ENCODE data around the gene C9orf50.
"Not testable (repeated sequence)": the region's sequence is repeated elsewhere in the genome, so short reads cannot be mapped to it uniquely, and the experiment has no call there.

C9orf50 gene

DNA sequence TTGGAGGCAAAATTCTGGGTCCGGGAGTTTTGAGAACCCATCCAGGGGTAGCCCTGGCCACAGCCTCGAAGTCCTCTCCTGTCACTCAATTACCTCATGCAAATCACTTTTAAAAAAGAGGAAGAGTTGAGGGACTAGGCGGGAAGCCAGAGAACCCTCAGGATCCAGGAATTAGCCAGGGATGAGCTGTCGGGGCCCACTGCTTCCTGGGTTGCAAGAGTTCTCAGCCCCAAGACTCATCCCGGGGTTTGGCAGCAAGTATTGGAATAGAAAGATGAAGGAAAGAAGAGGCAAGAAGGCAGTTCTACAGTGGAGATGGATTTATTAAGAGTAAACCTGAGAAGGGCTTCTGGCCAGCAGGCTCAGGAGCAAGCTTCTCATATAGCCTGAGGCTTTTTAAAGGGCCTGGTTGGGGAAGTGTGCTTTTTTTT is 25.6 kb downstream of the C9orf50 start:
- Histone ChIP-seq H2BK15ac (ENCODE audit: low read length) (no peak overlapping the region), H3K27ac (replicated peaks; ENCODE audit: low read length) (no peak overlapping the region)
- no CpG with 5 or more reads among the region's 5 CpGs for WGBS, 2 donors (ENCODE audit: extremely low coverage in 2 of 2, insufficient read length in 2 of 2, insufficient replicate concordance in 1 of 2)

GRCh38 chr9:129594632-129595031 is 26.3 kb downstream of the C9orf50 start:
- Histone ChIP-seq H3K4me1 (ENCODE audit: control insufficient read depth in 2 of 2, insufficient read depth in 1 of 2, low read depth in 1 of 2, low read length in 2 of 2) (peaks cover 21 to 23% of the 10 kb centered on the region in 2 donors), H4K91ac (ENCODE audit: low read depth, low read length, poor library complexity) (no peak overlapping the region), H2BK12ac (ENCODE audit: low read length) (no peak overlapping the region), H3K18ac (ENCODE audit: low read length) (no peak overlapping the region), H3K9me3 (replicated peaks in 1 of 2; ENCODE audit: control insufficient read depth in 2 of 2, insufficient read depth in 1 of 2, low read depth in 1 of 2, low read length in 2 of 2) (no peaks in the 10 kb centered on the region), H3K9ac (ENCODE audit: low read depth, low read length, poor library complexity) (no peak overlapping the region), H3K23ac (ENCODE audit: low read depth, low read length, poor library complexity) (no peak overlapping the region), H2BK15ac (ENCODE audit: low read length) (no peak overlapping the region), H3K36me3 (replicated peaks in 1 of 2; ENCODE audit: control insufficient read depth in 2 of 2, insufficient read depth in 2 of 2, low read length in 2 of 2) (no peaks in the 10 kb centered on the region), H3K14ac (ENCODE audit: low read length) (no peak overlapping the region), H3K27ac (replicated peaks; ENCODE audit: low read length) (no peak overlapping the region), H3K79me1 (ENCODE audit: low read depth, low read length) (no peaks in the 10 kb centered on the region), H3K27me3 (ENCODE audit: control insufficient read depth in 3 of 3, insufficient read depth in 3 of 3, low read depth in 1 of 3, low read length in 3 of 3) (no peaks in the 10 kb centered on the region), H2AFZ (ENCODE audit: low read length) (no peak overlapping the region), H2BK5ac (ENCODE audit: low read length) (no peak overlapping the region), H2AK5ac (ENCODE audit: low read depth, low read length) (no peak overlapping the region), H3K4me3 (ENCODE audit: low read length in 2 of 2) (no peak overlapping the region), H4K8ac (ENCODE audit: low read depth, low read length) (no peak overlapping the region), H3K4me2 (ENCODE audit: insufficient read depth, low read length, poor library complexity, severe bottlenecking) (no peak overlapping the region), H2BK120ac (ENCODE audit: low read depth, low read length) (no peak overlapping the region), H3K4ac (ENCODE audit: low read length) (no peak overlapping the region)
- no CpG with 5 or more reads among the region's 7 CpGs for WGBS, 2 donors (ENCODE audit: extremely low coverage in 2 of 2, insufficient read length in 2 of 2, insufficient replicate concordance in 1 of 2)
- no peak for DNase-seq (ENCODE audit: low spot score)

More for the DNA sequence above, 25.6 kb downstream of the C9orf50 start:
- Histone ChIP-seq H4K91ac (ENCODE audit: low read depth, low read length, poor library complexity) (no peak overlapping the region), H2BK12ac (ENCODE audit: low read length) (no peak overlapping the region), H3K18ac (ENCODE audit: low read length) (no peak overlapping the region), H3K4me1 (ENCODE audit: control insufficient read depth in 2 of 2, insufficient read depth in 1 of 2, low read depth in 1 of 2, low read length in 2 of 2) (peaks cover 21 to 23% of the 10 kb centered on the region in 2 donors), H3K4me2 (ENCODE audit: insufficient read depth, low read length, poor library complexity, severe bottlenecking) (no peak overlapping the region), H2AFZ (ENCODE audit: low read length) (no peak overlapping the region), H3K14ac (ENCODE audit: low read length) (no peak overlapping the region), H2BK120ac (ENCODE audit: low read depth, low read length) (no peak overlapping the region), H2AK5ac (ENCODE audit: low read depth, low read length) (peak overlapping the region; percentile 22), H2BK5ac (ENCODE audit: low read length) (no peak overlapping the region), H3K23ac (ENCODE audit: low read depth, low read length, poor library complexity) (no peak overlapping the region), H3K36me3 (replicated peaks in 1 of 2; ENCODE audit: control insufficient read depth in 2 of 2, insufficient read depth in 2 of 2, low read length in 2 of 2) (no peaks in the 10 kb centered on the region), H3K27me3 (ENCODE audit: control insufficient read depth in 3 of 3, insufficient read depth in 3 of 3, low read depth in 1 of 3, low read length in 3 of 3) (no peaks in the 10 kb centered on the region), H3K9ac (ENCODE audit: low read depth, low read length, poor library complexity) (no peak overlapping the region), H3K9me3 (replicated peaks in 1 of 2; ENCODE audit: control insufficient read depth in 2 of 2, insufficient read depth in 1 of 2, low read depth in 1 of 2, low read length in 2 of 2) (no peaks in the 10 kb centered on the region), H3K4me3 (ENCODE audit: low read length in 2 of 2) (no peak overlapping the region), H3K79me1 (ENCODE audit: low read depth, low read length) (no peaks in the 10 kb centered on the region), H4K8ac (ENCODE audit: low read depth, low read length) (no peak overlapping the region), H3K4ac (ENCODE audit: low read length) (no peak overlapping the region)
- no peak for DNase-seq (ENCODE audit: low spot score)

- H3K4me3 ChIP-seq (ENCODE audit: low read length in 2 of 2); H3K14ac ChIP-seq (ENCODE audit: low read length); H3K4ac ChIP-seq (ENCODE audit: low read length); H2BK120ac ChIP-seq (ENCODE audit: low read depth, low read length); H3K79me1 ChIP-seq (ENCODE audit: low read depth, low read length); H2BK12ac ChIP-seq (ENCODE audit: low read length); H3K9me3 ChIP-seq (replicated peaks in 1 of 2; ENCODE audit: control insufficient read depth in 2 of 2, insufficient read depth in 1 of 2, low read depth in 1 of 2, low read length in 2 of 2); H3K27ac ChIP-seq (replicated peaks; ENCODE audit: low read length); H2BK5ac ChIP-seq (ENCODE audit: low read length); H3K27me3 ChIP-seq (ENCODE audit: control insufficient read depth in 3 of 3, insufficient read depth in 3 of 3, low read depth in 1 of 3, low read length in 3 of 3); H3K23ac ChIP-seq (ENCODE audit: low read depth, low read length, poor library complexity); H3K18ac ChIP-seq (ENCODE audit: low read length); H2AK5ac ChIP-seq (ENCODE audit: low read depth, low read length); H2AFZ ChIP-seq (ENCODE audit: low read length); H2BK15ac ChIP-seq (ENCODE audit: low read length); H3K36me3 ChIP-seq (replicated peaks in 1 of 2; ENCODE audit: control insufficient read depth in 2 of 2, insufficient read depth in 2 of 2, low read length in 2 of 2); H4K91ac ChIP-seq (ENCODE audit: low read depth, low read length, poor library complexity); H3K4me2 ChIP-seq (ENCODE audit: insufficient read depth, low read length, poor library complexity, severe bottlenecking); H4K8ac ChIP-seq (ENCODE audit: low read depth, low read length); H3K9ac ChIP-seq (ENCODE audit: low read depth, low read length, poor library complexity); DNase-seq (ENCODE audit: low spot score): not testable (repeated sequence)
- WGBS, 2 donors (ENCODE audit: extremely low coverage in 2 of 2, insufficient read length in 2 of 2, insufficient replicate concordance in 1 of 2): no CpG with 5 or more reads among the region's 10 CpGs
- peaks cover 12 to 17% of the 10 kb centered on the region in 2 donors for H3K4me1 ChIP-seq (ENCODE audit: control insufficient read depth in 2 of 2, insufficient read depth in 1 of 2, low read depth in 1 of 2, low read length in 2 of 2)
These were observed 28.1 kb downstream of the C9orf50 start for GRCh38 chr9:129592790-129593189.

DNA sequence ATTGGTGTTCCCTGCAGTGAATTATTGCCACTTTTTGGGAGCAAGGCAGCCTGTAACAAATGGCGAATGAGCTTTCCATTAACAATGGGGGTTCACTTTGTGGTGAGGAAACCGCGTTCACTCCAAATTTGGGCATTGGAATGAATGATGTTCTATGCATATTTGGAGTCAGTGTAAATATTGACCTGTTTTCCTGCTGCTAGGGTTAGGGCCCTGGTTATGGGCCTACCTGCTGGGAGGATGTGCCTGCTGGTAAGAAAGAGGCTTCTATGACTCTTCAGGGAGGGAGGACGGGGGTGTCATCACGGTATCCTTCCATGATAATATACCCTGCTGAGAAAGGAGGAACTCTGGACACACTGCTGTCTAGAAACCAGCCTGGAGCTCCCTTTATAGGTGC is 29.0 kb downstream of the C9orf50 start:
- H3K79me1 ChIP-seq (ENCODE audit: low read depth, low read length): no peaks in the 10 kb centered on the region
- no peak overlapping the region for H3K14ac ChIP-seq (ENCODE audit: low read length)
- DNase-seq (ENCODE audit: low spot score): no peak
- H2AK5ac ChIP-seq (ENCODE audit: low read depth, low read length): no peak overlapping the region
- H3K9me3 ChIP-seq (replicated peaks in 1 of 2; ENCODE audit: control insufficient read depth in 2 of 2, insufficient read depth in 1 of 2, low read depth in 1 of 2, low read length in 2 of 2): no peaks in the 10 kb centered on the region
- H2AFZ ChIP-seq (ENCODE audit: low read length): peak overlapping the region; percentile 6
- H4K91ac ChIP-seq (ENCODE audit: low read depth, low read length, poor library complexity): no peak overlapping the region
- WGBS, 2 donors (ENCODE audit: extremely low coverage in 2 of 2, insufficient read length in 2 of 2, insufficient replicate concordance in 1 of 2): no CpG with 5 or more reads among the region's 5 CpGs
- no peak overlapping the region for H2BK5ac ChIP-seq (ENCODE audit: low read length)
- no peak overlapping the region for H3K23ac ChIP-seq (ENCODE audit: low read depth, low read length, poor library complexity)
- H3K27me3 ChIP-seq (ENCODE audit: control insufficient read depth in 3 of 3, insufficient read depth in 3 of 3, low read depth in 1 of 3, low read length in 3 of 3): no peaks in the 10 kb centered on the region
- no peaks in the 10 kb centered on the region for H3K36me3 ChIP-seq (replicated peaks in 1 of 2; ENCODE audit: control insufficient read depth in 2 of 2, insufficient read depth in 2 of 2, low read length in 2 of 2)
- no peak overlapping the region for H2BK12ac ChIP-seq (ENCODE audit: low read length)
- H2BK120ac ChIP-seq (ENCODE audit: low read depth, low read length): no peak overlapping the region
- no peak overlapping the region for H3K9ac ChIP-seq (ENCODE audit: low read depth, low read length, poor library complexity)
- H3K4me2 ChIP-seq (ENCODE audit: insufficient read depth, low read length, poor library complexity, severe bottlenecking): no peak overlapping the region
- peaks cover 10 to 13% of the 10 kb centered on the region in 2 donors for H3K4me1 ChIP-seq (ENCODE audit: control insufficient read depth in 2 of 2, insufficient read depth in 1 of 2, low read depth in 1 of 2, low read length in 2 of 2)
- no peak overlapping the region for H3K4me3 ChIP-seq (ENCODE audit: low read length in 2 of 2)
- no peak overlapping the region for H3K4ac ChIP-seq (ENCODE audit: low read length)
- no peak overlapping the region for H2BK15ac ChIP-seq (ENCODE audit: low read length)
- no peak overlapping the region for H3K18ac ChIP-seq (ENCODE audit: low read length)
- H4K8ac ChIP-seq (ENCODE audit: low read depth, low read length): no peak overlapping the region
- no peak overlapping the region for H3K27ac ChIP-seq (replicated peaks; ENCODE audit: low read length)
